Neural cell (in vitro differentiated cells): ENCODE data around the gene CD101. TPM values are rescaled to one million over a fixed set of nuclear protein-coding genes. Genes with fewer than 3 reads are reported as not detected.

Experiments
- H2AFZ ChIP-seq: fragments of 200-600, 300-800 bp; sonication (generic), shearing (Covaris generic); 2 replicates; pipeline ENCODE4 v1.6.0; 2014; ENCODE audit warnings: low read depth, mild to moderate bottlenecking, antibody characterized with exemption, low read length, moderate library complexity
- H3F3A ChIP-seq: fragments of 200-600 bp; shearing (Covaris generic); 2 replicates; pipeline ENCODE4 v1.6.1; 2016; ENCODE audit warnings: mild to moderate bottlenecking, moderate library complexity, mixed read lengths, antibody characterized with exemption, low read length; ENCODE audit not compliant: insufficient read depth, poor library complexity, severe bottlenecking
- H3K27ac ChIP-seq: fragments of 200-600, 300-800 bp; sonication (generic), shearing (Covaris generic); 2 replicates; pipeline ENCODE4 v1.5.1; 2014; ENCODE audit warnings: mild to moderate bottlenecking, low read length, moderate library complexity
- H3K27me3 ChIP-seq: fragments of 300-800, 200-600 bp; sonication (generic), shearing (Covaris generic); 2 replicates; pipeline ENCODE4 v1.6.0; 2014; ENCODE audit warnings: mild to moderate bottlenecking, low read depth, low read length, moderate library complexity; ENCODE audit not compliant: insufficient read depth
- H3K36me3 ChIP-seq: fragments of 300-800, 200-600 bp; sonication (generic), shearing (Covaris generic); 2 replicates; pipeline ENCODE4 v1.5.1; 2014; ENCODE audit warnings: mild to moderate bottlenecking, antibody characterized with exemption, low read length, moderate library complexity; ENCODE audit not compliant: insufficient read depth
- H3K4me2 ChIP-seq: fragments of 300-800, 200-600 bp; sonication (generic), shearing (Covaris generic); 2 replicates; pipeline ENCODE4 v1.6.0; 2014; ENCODE audit warnings: mild to moderate bottlenecking, low read length
- H3K4me3 ChIP-seq: fragments of 300-800, 200-600 bp; sonication (generic), shearing (Covaris generic); 2 replicates; pipeline ENCODE4 v1.5.1; 2014; ENCODE audit warnings: mild to moderate bottlenecking, low read length, moderate library complexity
- H3K79me2 ChIP-seq: fragments of 200-600 bp; shearing (Covaris generic); replicated peaks from 2 replicates; pipeline ENCODE4 v1.6.0; 2014; ENCODE audit warnings: mild to moderate bottlenecking, low read length, moderate library complexity; ENCODE audit not compliant: insufficient read depth
- H3K9ac ChIP-seq: fragments of 300-800, 200-600 bp; sonication (generic), shearing (Covaris generic); 2 replicates; pipeline ENCODE4 v1.6.1; 2016; ENCODE audit warnings: mild to moderate bottlenecking, low read length, mixed read lengths
- H3K9me2 ChIP-seq: fragments of 200-600 bp; shearing (Covaris generic); 2 replicates; pipeline ENCODE4 v1.6.1; 2016; ENCODE audit warnings: mild to moderate bottlenecking, low read length, mixed read lengths; ENCODE audit not compliant: insufficient read depth
- H3K9me3 ChIP-seq: fragments of 200-600, 300-800 bp; sonication (generic), shearing (Covaris generic); 2 replicates; pipeline ENCODE4 v1.6.1; 2016; ENCODE audit warnings: mild to moderate bottlenecking, mixed run types, low read length, moderate library complexity, mixed read lengths
- H4K20me1 ChIP-seq: fragments of 200-600 bp; shearing (Covaris generic); 2 replicates; pipeline ENCODE4 v1.6.1; 2016; ENCODE audit warnings: mild to moderate bottlenecking, mixed run types; ENCODE audit not compliant: insufficient read depth
- CTCF ChIP-seq: fragments of 450-650 bp; IDR thresholded peaks from 2 replicates; pipeline ENCODE4 v1.5.1; 2014; ENCODE audit warnings: antibody characterized with exemption, mild to moderate bottlenecking, moderate library complexity; ENCODE audit not compliant: poor library complexity, severe bottlenecking
- EP300 ChIP-seq: fragments of 450-650 bp; conservative IDR thresholded peaks from 2 replicates; pipeline ENCODE4 v1.6.1; 2014; ENCODE audit warnings: antibody characterized with exemption, mild to moderate bottlenecking, moderate library complexity; ENCODE audit not compliant: poor library complexity, severe bottlenecking
- EZH2 ChIP-seq: fragments of 200-600, 300-800 bp; shearing (Covaris generic), sonication (generic); IDR thresholded peaks from 2 replicates; pipeline ENCODE4 v1.6.1; 2014; ENCODE audit warnings: antibody characterized with exemption, low read length, borderline replicate concordance, mild to moderate bottlenecking; ENCODE audit not compliant: insufficient read depth, poor library complexity, severe bottlenecking
- MXI1 ChIP-seq: fragments of 450-650 bp; conservative IDR thresholded peaks from 2 replicates; pipeline ENCODE4 v1.6.1; 2014; ENCODE audit warnings: antibody characterized with exemption, mild to moderate bottlenecking; ENCODE audit not compliant: poor library complexity, severe bottlenecking
- POLR2AphosphoS5 ChIP-seq: IDR thresholded peaks from 2 replicates; pipeline ENCODE4 v1.6.1; 2012
- RAD21 ChIP-seq: fragments of 450-650 bp; conservative IDR thresholded peaks from 2 replicates; pipeline ENCODE4 v1.6.1; 2014; ENCODE audit warnings: antibody characterized with exemption, mild to moderate bottlenecking, moderate library complexity
- REST ChIP-seq: IDR thresholded peaks from 2 replicates; pipeline ENCODE4 v1.6.1; 2012; ENCODE audit warnings: borderline replicate concordance
- SMC3 ChIP-seq: fragments of 450-650 bp; conservative IDR thresholded peaks from 2 replicates; pipeline ENCODE4 v1.6.1; 2014; ENCODE audit warnings: antibody characterized with exemption, mild to moderate bottlenecking, moderate library complexity; ENCODE audit not compliant: poor library complexity
- TAF1 ChIP-seq: IDR thresholded peaks from 2 replicates; pipeline ENCODE4 v1.6.1; 2012; ENCODE audit warnings: low read depth
- polyA plus RNA-seq: library from polyadenylated mRNA; depleted of rRNA; stranded (reverse); fragments of >200 nt; gene quantifications from 2 replicates; pipeline ENCODE4 v1.2.3, GENCODE V29; 2014

Gene CD101
- polyA plus RNA-seq, 1 donor from 2014 or later, result 1.4 TPM

- Histone ChIP-seq H3K36me3 (no peaks in the 10 kb centered on the region), H3K27ac (no peak overlapping the region), H3K27me3 (no peaks in the 10 kb centered on the region), H3K9me2 (no peaks in the 10 kb centered on the region), H2AFZ (no peak overlapping the region), H3K79me2 (no peaks in the 10 kb centered on the region), H3F3A (no peaks in the 10 kb centered on the region), H4K20me1 (no peaks in the 10 kb centered on the region), H3K9ac (no peak overlapping the region), H3K4me3 (no peak overlapping the region), H3K9me3 (no peaks in the 10 kb centered on the region), H3K4me2 (no peak overlapping the region)
- TF ChIP-seq MXI1, result no peak
- TF ChIP-seq SMC3, result no peak
- TF ChIP-seq POLR2AphosphoS5, result no peak
- TF ChIP-seq EP300, result no peak
- no peak for TF ChIP-seq CTCF
- no peak for TF ChIP-seq EZH2
- no peak for TF ChIP-seq REST
- TF ChIP-seq RAD21, result no peak
- TF ChIP-seq TAF1, result no peak
Observed at GRCh38 chr1:117036018-117036461, 34.5 kb downstream of the CD101 start.

GRCh38 chr1:117037802-117038201 lies 36.2 kb downstream of the CD101 start:
- Histone ChIP-seq H3F3A (no peaks in the 10 kb centered on the region), H3K4me2 (no peak overlapping the region), H4K20me1 (no peaks in the 10 kb centered on the region), H3K9me3 (no peaks in the 10 kb centered on the region), H3K79me2 (no peaks in the 10 kb centered on the region), H3K27me3 (no peaks in the 10 kb centered on the region), H3K36me3 (no peaks in the 10 kb centered on the region), H3K9ac (no peak overlapping the region), H3K4me3 (no peak overlapping the region), H3K27ac (no peak overlapping the region), H2AFZ (no peak overlapping the region), H3K9me2 (no peaks in the 10 kb centered on the region)
- TF ChIP-seq TAF1 (no peak), POLR2AphosphoS5 (no peak), SMC3 (no peak), RAD21 (no peak), CTCF (no peak), EZH2 (no peak), MXI1 (no peak), REST (no peak), EP300 (no peak)
